ENCODE measurements around the gene WDPCP.
"Not testable (repeated sequence)": the region's sequence is repeated elsewhere in the genome, so short reads cannot be mapped to it uniquely, and the experiment has no call there.

DNA sequence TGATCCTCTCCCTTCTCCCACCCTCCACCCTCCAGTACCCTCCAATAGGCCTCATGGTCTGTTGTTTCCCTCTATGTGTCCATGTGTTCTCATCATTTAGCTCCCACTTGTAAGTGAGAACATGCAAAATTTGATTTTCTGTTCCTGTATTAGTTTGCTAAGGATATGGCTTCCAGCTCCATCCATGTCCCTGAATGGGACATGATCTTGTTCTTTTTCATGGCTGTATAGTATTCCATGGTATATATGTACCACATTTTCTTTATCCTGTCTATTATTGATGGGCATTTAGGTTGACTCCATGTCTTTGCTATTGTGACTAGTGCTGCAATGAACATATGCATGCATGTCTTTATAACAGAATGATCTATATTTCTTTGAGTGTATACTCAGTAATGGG is 451.6 kb downstream of the WDPCP start:
- TF ChIP-seq, protein P1, sequence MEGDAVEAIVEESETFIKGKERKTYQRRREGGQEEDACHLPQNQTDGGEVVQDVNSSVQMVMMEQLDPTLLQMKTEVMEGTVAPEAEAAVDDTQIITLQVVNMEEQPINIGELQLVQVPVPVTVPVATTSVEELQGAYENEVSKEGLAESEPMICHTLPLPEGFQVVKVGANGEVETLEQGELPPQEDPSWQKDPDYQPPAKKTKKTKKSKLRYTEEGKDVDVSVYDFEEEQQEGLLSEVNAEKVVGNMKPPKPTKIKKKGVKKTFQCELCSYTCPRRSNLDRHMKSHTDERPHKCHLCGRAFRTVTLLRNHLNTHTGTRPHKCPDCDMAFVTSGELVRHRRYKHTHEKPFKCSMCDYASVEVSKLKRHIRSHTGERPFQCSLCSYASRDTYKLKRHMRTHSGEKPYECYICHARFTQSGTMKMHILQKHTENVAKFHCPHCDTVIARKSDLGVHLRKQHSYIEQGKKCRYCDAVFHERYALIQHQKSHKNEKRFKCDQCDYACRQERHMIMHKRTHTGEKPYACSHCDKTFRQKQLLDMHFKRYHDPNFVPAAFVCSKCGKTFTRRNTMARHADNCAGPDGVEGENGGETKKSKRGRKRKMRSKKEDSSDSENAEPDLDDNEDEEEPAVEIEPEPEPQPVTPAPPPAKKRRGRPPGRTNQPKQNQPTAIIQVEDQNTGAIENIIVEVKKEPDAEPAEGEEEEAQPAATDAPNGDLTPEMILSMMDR (IDR thresholded peaks at IDR 0.05): not testable (repeated sequence)
- TF ChIP-seq EP300 (IDR thresholded peaks at IDR 0.05; ENCODE audit: borderline replicate concordance in 1 of 2, low read depth in 1 of 2, low read length in 1 of 2); RXRA (IDR thresholded peaks at IDR 0.05; ENCODE audit: borderline replicate concordance, low read depth); FOXM1 (IDR thresholded peaks at IDR 0.05; ENCODE audit: low read depth); TEAD4 (IDR thresholded peaks at IDR 0.05; ENCODE audit: borderline replicate concordance, insufficient read depth): not testable (repeated sequence)
- TF ChIP-seq, protein P2, sequence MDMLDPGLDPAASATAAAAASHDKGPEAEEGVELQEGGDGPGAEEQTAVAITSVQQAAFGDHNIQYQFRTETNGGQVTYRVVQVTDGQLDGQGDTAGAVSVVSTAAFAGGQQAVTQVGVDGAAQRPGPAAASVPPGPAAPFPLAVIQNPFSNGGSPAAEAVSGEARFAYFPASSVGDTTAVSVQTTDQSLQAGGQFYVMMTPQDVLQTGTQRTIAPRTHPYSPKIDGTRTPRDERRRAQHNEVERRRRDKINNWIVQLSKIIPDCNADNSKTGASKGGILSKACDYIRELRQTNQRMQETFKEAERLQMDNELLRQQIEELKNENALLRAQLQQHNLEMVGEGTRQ (IDR thresholded peaks at IDR 0.05; ENCODE audit: borderline replicate concordance, low read depth, low read length): not testable (repeated sequence)
- TF ChIP-seq, protein P3, sequence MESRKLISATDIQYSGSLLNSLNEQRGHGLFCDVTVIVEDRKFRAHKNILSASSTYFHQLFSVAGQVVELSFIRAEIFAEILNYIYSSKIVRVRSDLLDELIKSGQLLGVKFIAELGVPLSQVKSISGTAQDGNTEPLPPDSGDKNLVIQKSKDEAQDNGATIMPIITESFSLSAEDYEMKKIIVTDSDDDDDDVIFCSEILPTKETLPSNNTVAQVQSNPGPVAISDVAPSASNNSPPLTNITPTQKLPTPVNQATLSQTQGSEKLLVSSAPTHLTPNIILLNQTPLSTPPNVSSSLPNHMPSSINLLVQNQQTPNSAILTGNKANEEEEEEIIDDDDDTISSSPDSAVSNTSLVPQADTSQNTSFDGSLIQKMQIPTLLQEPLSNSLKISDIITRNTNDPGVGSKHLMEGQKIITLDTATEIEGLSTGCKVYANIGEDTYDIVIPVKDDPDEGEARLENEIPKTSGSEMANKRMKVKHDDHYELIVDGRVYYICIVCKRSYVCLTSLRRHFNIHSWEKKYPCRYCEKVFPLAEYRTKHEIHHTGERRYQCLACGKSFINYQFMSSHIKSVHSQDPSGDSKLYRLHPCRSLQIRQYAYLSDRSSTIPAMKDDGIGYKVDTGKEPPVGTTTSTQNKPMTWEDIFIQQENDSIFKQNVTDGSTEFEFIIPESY (IDR thresholded peaks at IDR 0.05; ENCODE audit: borderline replicate concordance, low read depth): not testable (repeated sequence)
- TF ChIP-seq, protein P4, sequence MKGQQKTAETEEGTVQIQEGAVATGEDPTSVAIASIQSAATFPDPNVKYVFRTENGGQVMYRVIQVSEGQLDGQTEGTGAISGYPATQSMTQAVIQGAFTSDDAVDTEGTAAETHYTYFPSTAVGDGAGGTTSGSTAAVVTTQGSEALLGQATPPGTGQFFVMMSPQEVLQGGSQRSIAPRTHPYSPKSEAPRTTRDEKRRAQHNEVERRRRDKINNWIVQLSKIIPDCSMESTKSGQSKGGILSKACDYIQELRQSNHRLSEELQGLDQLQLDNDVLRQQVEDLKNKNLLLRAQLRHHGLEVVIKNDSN (IDR thresholded peaks at IDR 0.05; ENCODE audit: borderline replicate concordance, low read depth): not testable (repeated sequence)
